ENCODE measurements around the gene NR5A2.

NR5A2 gene

GRCh38 chr1:200027264-200027823 lies at the start of gene NR5A2:
NR5A2 (plus strand) TSS chr1:200027710; CDS start chr1:200027848, 138 bp downstream.
- TF ChIP-seq MAX (IDR thresholded peaks at IDR 0.05; ENCODE audit: low read depth, low read length) (no peak), CTCF (IDR thresholded peaks at IDR 0.05; ENCODE audit: low read depth, low read length) (no peak), MYC (IDR thresholded peaks at IDR 0.05; ENCODE audit: low read depth, low read length) (no peak), POLR2A (IDR thresholded peaks at IDR 0.05; ENCODE audit: extremely low read depth, insufficient read length) (no peak)
- no peak for DNase-seq (ENCODE audit: low read depth)
- no peak within 1 kb of the TSS for H3K4me3 ChIP-seq (ENCODE audit: low read depth, low read length)

- no peak for DNase-seq (ENCODE audit: low read depth)
- TF ChIP-seq MAX (IDR thresholded peaks at IDR 0.05; ENCODE audit: low read depth, low read length) = no peak
- no peak for TF ChIP-seq POLR2A (IDR thresholded peaks at IDR 0.05; ENCODE audit: extremely low read depth, insufficient read length)
- TF ChIP-seq MYC (IDR thresholded peaks at IDR 0.05; ENCODE audit: low read depth, low read length) = no peak
- no peak for TF ChIP-seq CTCF (IDR thresholded peaks at IDR 0.05; ENCODE audit: low read depth, low read length)
- no peak overlapping the region for H3K4me3 ChIP-seq (ENCODE audit: low read depth, low read length)
Observed at GRCh38 chr1:199978408-199978940, 49.0 kb upstream of the NR5A2 start.

- no peak overlapping the region for H3K4me3 ChIP-seq (ENCODE audit: low read depth, low read length)
- no peak for TF ChIP-seq MYC (IDR thresholded peaks at IDR 0.05; ENCODE audit: low read depth, low read length)
- DNase-seq (ENCODE audit: low read depth) = no peak
Observed at GRCh38 chr1:199979071-199979470, 48.4 kb upstream of the NR5A2 start.

DNA sequence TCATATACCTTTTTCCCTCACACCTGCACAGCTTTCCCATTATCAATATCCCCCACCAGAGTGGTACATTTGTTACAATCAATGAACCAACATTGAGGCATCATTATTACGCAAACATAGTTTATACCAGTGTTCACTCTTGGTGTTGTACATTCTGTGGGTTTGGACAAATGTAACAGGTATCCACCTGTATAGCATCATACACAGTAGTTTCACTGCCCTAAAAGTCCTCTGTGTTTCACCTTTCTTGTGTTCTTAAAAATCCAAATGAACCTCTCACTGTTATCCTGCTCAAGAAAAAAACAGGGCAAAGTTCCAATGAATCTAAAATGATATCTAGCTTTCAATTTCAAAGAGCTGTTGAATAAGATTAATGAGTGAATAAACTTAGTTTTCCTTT lies 45.9 kb upstream of the NR5A2 start:
- TF ChIP-seq MAX (IDR thresholded peaks at IDR 0.05; ENCODE audit: low read depth, low read length) (no peak), POLR2A (IDR thresholded peaks at IDR 0.05; ENCODE audit: extremely low read depth, insufficient read length) (no peak), MYC (IDR thresholded peaks at IDR 0.05; ENCODE audit: low read depth, low read length) (no peak), CTCF (IDR thresholded peaks at IDR 0.05; ENCODE audit: low read depth, low read length) (no peak)
- DNase-seq (ENCODE audit: low read depth) = no peak
- no peak overlapping the region for H3K4me3 ChIP-seq (ENCODE audit: low read depth, low read length)

DNA sequence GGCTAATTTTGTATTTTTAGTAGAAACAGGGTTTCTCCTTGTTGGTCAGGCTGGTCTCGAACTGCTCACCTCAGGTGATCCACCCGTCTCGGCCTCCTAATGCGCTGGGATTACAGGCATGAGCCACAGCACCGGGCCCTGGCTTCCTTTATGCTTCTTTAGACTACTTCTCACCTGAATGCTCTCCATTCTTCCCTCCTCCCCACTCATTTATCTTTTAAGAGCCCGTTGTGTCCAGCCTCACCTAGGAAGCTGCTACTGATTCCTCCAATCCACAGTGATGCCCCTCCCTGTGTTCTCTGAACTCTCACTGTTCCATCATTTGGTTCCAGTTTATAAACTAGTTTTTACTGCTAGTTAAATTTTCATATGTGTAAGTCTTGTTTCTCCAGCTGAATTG lies 44.9 kb upstream of the NR5A2 start:
- H3K4me3 ChIP-seq (ENCODE audit: low read depth, low read length) = no peak overlapping the region
- TF ChIP-seq POLR2A (IDR thresholded peaks at IDR 0.05; ENCODE audit: extremely low read depth, insufficient read length) (no peak), MAX (IDR thresholded peaks at IDR 0.05; ENCODE audit: low read depth, low read length) (no peak), CTCF (IDR thresholded peaks at IDR 0.05; ENCODE audit: low read depth, low read length) (no peak), MYC (IDR thresholded peaks at IDR 0.05; ENCODE audit: low read depth, low read length) (no peak)
- no peak for DNase-seq (ENCODE audit: low read depth)

DNA sequence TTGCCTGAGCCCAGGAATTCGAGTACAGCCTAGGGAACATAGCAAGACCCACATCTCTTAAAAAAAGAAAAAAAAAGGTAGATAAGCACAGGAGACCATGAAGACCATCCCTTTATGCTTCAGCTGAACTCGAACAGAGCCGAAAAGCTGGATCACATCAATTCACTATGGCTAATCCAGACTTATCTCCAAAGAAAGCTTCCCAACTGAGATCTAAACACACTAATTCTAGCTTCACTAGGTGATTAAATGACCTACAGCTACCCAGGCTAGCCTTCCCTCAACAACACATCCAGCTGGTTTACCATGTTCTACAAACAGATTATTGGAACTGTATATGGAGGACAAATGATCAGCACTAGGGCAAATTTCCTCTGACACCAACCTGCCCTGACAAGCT lies 44.0 kb upstream of the NR5A2 start:
- H3K4me3 ChIP-seq (ENCODE audit: low read depth, low read length) = no peak overlapping the region
- TF ChIP-seq MAX (IDR thresholded peaks at IDR 0.05; ENCODE audit: low read depth, low read length) (no peak), MYC (IDR thresholded peaks at IDR 0.05; ENCODE audit: low read depth, low read length) (no peak), CTCF (IDR thresholded peaks at IDR 0.05; ENCODE audit: low read depth, low read length) (no peak), POLR2A (IDR thresholded peaks at IDR 0.05; ENCODE audit: extremely low read depth, insufficient read length) (no peak)
- DNase-seq (ENCODE audit: low read depth) = no peak

Data from NB4 (cell line).